ENCODE measurements around the gene ASF1B. TPM values are rescaled to one million over a fixed set of nuclear protein-coding genes. Genes with fewer than 3 reads are reported as not detected.

ASF1B gene
- total RNA-seq, 2 donors from 2014 or later: 62.6 to 73.7 TPM

DNA sequence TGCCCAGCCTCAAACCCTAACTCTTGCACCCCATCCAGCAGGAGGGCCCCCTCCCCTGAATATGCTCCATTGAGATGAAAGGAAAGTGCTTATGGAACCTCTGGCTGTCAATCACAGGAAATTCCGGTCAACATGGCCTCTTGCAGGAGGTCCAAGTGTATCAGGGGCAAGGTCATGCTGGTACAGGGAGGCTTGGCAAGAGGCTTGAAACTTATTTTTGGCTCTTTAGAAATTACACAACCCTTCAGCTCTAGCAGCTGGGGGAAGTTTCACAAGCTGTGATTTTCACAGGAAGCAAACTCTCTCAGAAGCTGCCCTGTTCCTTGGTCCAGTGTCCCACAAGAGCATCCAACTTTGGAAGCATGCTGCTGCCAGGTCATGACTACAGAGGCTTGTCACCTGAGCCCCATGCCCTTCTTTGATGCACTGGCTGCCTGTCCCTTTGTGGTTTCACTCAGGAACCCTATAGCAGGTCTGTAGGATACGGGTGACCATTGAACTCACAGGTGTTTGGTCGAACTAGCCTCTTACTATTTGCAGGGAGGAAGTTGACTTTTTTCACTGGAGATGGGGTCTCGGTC, 8.4 kb downstream of the ASF1B start:
- ATAC-seq (replicated peaks): no peak
- peaks cover 33% of the 10 kb centered on the region for H3K36me3 Mint-ChIP-seq (ENCODE audit: low read depth)

DNA sequence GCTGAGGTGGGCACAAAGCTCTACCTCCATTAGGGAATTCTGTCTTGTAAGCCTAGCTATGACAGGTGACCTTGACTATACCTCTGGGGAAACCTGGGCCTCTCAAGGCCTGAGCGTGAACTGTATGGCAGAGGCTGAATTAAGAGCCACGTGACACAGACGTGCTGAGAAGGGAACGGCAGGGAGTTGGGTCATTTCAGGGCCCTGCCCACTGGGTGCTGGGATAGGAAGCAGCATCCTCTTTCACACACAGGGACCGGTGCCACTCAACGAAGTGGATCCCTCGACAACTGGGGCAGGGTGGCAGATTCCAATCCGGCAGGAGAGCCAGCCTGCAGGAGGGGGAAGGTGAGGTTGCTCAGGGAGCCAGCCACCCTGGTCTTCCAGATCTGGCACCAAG, 9.2 kb downstream of the ASF1B start:
- H3K36me3 Mint-ChIP-seq (ENCODE audit: low read depth): peaks cover 35% of the 10 kb centered on the region
- H3K27ac Mint-ChIP-seq: no peak overlapping the region
- H3K27me3 Mint-ChIP-seq: no peaks in the 10 kb centered on the region
- no peak overlapping the region for H3K4me3 Mint-ChIP-seq
- no peak for ATAC-seq (replicated peaks)
- H3K9me3 Mint-ChIP-seq: no peaks in the 10 kb centered on the region
- no peaks in the 10 kb centered on the region for H3K4me1 Mint-ChIP-seq

More for the DNA sequence above, 8.4 kb downstream of the ASF1B start:
- Mint-ChIP-seq H3K9me3 (no peaks in the 10 kb centered on the region), H3K4me3 (no peak overlapping the region), H3K27ac (no peak overlapping the region), H3K27me3 (no peaks in the 10 kb centered on the region), H3K4me1 (no peaks in the 10 kb centered on the region)

DNA sequence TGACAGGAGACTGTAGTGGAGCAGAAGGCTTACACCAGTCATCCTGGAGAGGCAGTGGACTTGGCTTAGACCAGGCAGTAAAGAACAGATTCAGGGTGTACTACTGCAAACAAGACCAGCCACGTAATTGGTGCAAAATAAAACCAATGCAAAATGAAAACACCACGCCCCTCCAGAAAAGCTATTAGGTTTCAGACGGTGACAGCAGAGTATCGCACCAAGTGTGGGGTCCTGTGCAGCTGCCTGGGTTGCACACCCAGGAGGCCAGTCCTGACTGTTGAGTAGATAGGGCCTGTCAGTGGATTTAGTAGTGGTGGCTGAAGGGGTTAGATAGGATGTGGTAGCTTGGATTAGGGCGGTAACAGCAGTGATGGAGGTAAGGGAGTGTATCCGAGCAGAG, 13.5 kb downstream of the ASF1B start:
- H3K27ac Mint-ChIP-seq: no peak overlapping the region
- H3K4me1 Mint-ChIP-seq: peaks cover 8% of the 10 kb centered on the region
- H3K36me3 Mint-ChIP-seq (ENCODE audit: low read depth): peaks cover 32% of the 10 kb centered on the region
- ATAC-seq (replicated peaks): no peak
- no peak overlapping the region for H3K4me3 Mint-ChIP-seq
- no peaks in the 10 kb centered on the region for H3K9me3 Mint-ChIP-seq
- no peaks in the 10 kb centered on the region for H3K27me3 Mint-ChIP-seq

DNA sequence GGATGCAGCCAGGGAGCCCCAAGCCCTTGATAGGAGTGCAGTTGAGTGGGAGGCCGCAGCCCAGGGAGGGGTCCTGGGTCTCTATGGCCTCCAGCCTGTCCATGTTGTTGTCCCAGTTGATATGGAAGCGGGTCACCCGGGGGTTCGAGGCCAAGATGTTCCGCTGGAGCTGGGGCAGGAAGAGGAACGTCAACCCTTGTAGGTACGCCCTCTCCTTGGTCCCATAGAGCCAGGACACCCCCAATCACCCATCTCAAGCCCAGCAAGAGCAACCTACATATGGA, 15.9 kb downstream of the ASF1B start:
- H3K4me3 Mint-ChIP-seq: no peak overlapping the region
- no peak overlapping the region for H3K27ac Mint-ChIP-seq
- ATAC-seq (replicated peaks): no peak
- H3K9me3 Mint-ChIP-seq: no peaks in the 10 kb centered on the region
- H3K4me1 Mint-ChIP-seq: peaks cover 22% of the 10 kb centered on the region
- peaks cover 24% of the 10 kb centered on the region for H3K36me3 Mint-ChIP-seq (ENCODE audit: low read depth)
- H3K27me3 Mint-ChIP-seq: no peaks in the 10 kb centered on the region

DNA sequence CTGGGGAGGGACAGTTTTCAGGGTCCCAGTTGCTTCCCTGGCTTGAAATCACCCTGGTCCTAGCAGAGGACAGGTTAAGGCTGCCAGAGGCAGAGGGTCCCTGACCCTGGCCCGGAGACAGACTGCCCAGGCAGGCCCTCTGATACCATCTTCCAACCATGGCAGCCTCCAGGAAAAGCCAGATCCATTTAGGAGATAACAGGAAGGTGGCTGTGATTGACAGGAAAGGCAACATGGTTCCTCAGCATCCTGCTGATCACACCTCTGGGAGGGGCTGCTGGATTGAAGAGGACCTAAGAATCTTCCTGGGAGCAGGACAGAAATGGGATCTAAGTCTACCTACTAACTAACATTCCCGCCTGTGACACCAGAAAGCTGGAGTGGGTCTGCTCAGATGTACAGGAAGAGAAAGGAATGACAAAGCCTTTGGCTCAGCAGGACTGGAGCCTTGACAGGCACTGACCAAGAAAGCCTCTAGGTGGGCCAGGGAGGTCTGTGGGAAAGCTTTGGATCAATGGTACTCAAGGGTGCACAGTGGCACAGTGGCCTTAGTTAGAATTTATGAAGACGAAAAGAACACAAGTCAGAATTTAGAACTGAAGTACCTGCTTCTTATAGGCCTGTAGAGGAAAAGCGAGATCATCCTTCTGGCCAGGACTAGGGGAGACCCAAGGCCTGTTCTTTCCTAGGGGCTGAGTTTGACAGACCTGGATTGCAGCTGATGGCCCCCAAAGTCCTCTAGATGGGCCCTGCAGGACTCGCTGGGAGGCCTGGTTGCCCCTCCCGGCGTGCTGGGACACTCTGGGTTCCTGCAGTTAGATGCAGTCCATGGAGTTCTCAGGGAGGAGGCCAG, 16.5 kb downstream of the ASF1B start:
- H3K4me3 Mint-ChIP-seq: no peak overlapping the region
- H3K4me1 Mint-ChIP-seq: peaks cover 22% of the 10 kb centered on the region
- H3K27me3 Mint-ChIP-seq: no peaks in the 10 kb centered on the region
- H3K27ac Mint-ChIP-seq: peak overlapping the region; percentile 20
- H3K9me3 Mint-ChIP-seq: no peaks in the 10 kb centered on the region
- ATAC-seq (replicated peaks): no peak
- H3K36me3 Mint-ChIP-seq (ENCODE audit: low read depth): peaks cover 18% of the 10 kb centered on the region

DNA sequence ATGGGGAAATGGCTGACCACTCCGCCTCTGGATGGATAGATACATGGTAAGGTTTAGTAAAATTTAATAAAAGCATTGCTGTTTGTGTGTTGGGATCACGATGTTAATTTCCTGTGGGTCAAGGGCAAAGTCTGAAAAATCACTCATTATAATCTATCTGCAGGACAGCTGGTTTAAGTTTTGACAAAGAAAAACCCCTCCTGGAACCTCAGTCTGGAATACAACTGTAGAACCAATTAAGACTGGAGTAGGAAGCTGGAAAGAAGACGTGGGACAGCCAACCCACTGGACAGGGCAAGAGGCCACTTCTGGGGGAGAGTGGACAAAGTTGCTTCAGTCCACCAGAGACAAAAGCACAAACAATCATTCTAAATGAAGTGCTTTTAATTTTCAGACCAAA, 17.2 kb downstream of the ASF1B start:
- H3K27me3 Mint-ChIP-seq: no peaks in the 10 kb centered on the region

DNA sequence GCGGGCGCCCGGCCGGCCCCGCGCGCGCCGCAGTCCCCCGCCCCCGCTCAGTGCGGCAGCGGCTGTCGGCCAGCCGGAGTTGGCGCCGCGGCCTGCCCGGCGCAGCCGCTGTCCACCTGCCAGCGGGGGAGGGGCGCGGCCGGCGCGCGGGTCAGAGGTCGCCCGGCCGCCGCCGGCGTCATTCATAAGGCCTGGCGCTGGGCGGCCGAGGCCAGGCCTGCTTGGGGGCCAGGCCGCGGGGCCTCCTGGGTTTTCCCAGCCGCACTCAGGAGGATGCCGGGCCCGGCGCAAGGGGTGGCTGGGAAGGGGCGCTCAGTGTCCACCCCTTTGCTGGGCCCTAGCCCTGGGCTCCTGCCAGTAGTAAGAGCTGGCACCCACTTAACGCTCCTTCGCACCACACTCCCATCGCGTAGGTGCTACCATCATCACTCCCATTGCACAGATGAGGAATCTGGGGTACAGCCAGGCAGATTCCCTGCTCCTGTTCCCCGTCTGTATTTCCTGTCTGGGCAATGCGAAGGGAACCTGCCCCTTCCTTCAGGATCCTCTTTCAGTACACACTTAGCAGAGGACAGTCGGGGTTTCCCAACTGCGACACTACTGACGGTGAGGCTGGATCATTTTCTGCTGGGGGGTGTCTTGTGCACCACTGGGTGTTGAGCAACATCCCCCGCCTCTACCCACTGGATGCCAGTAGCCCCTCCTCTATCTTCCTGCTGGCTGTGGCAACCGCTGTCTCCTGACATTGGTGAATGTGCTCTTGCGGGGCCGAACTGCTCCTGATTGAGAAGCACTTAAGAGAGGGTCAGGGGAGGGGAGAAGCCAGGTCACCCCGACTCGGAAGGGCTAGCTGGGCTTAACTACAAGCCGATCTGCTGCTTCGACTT, 18.0 kb downstream of the ASF1B start:
- Mint-ChIP-seq H3K9me3 (no peaks in the 10 kb centered on the region), H3K4me1 (peaks cover 27% of the 10 kb centered on the region), H3K27ac (peak overlapping the region; percentile 87), H3K36me3 (ENCODE audit: low read depth) (peaks cover 12% of the 10 kb centered on the region), H3K27me3 (no peaks in the 10 kb centered on the region), H3K4me3 (peak overlapping the region; percentile 88)
- ATAC-seq (replicated peaks): no peak

More for the DNA sequence above, 17.2 kb downstream of the ASF1B start:
- peaks cover 12% of the 10 kb centered on the region for H3K36me3 Mint-ChIP-seq (ENCODE audit: low read depth)
- no peak for ATAC-seq (replicated peaks)
- H3K27ac Mint-ChIP-seq: peak overlapping the region; percentile 87
- H3K4me3 Mint-ChIP-seq: peak overlapping the region; percentile 88
- peaks cover 22% of the 10 kb centered on the region for H3K4me1 Mint-ChIP-seq
- H3K9me3 Mint-ChIP-seq: no peaks in the 10 kb centered on the region

DNA sequence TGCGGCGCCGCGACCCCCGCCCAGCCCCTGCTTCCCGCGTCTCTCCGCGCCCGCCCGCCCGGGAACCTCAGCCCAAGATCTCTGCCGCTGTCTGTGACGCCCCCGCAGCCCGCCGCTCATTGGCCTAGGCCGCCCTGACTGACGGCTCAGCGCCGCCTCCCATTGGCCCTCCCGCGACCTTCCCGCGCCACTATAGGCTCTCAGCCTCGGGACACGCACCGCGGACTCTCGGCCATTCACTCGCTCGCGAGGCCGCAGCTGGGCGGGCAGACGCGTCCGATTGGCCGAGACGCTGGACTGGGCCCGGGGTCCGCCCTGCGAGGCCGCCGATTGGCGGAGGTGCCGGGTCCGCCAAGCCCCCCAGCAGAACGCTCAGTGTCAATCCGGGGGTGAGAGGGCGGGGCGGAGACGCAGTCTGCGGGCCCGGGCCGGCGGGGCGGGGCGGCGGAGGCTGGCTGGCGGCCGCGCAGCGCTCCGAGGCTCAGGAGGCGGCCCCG, 18.7 kb downstream of the ASF1B start, which contains the start of gene PRKACA:
Gene PRKACA, minus strand, starts transcription at position 95 of the 497 bp plus-strand sequence. CDS start 215 bp downstream, outside the sequence.
- Mint-ChIP-seq H3K27ac (peak within 1 kb of the TSS; percentile 87), H3K27me3 (no peaks in the 10 kb centered on the region), H3K36me3 (ENCODE audit: low read depth) (peaks cover 6% of the 10 kb centered on the region), H3K9me3 (no peaks in the 10 kb centered on the region), H3K4me3 (peak within 1 kb of the TSS; percentile 88), H3K4me1 (peaks cover 27% of the 10 kb centered on the region)
- peak; percentile 96 for ATAC-seq (replicated peaks)

DNA sequence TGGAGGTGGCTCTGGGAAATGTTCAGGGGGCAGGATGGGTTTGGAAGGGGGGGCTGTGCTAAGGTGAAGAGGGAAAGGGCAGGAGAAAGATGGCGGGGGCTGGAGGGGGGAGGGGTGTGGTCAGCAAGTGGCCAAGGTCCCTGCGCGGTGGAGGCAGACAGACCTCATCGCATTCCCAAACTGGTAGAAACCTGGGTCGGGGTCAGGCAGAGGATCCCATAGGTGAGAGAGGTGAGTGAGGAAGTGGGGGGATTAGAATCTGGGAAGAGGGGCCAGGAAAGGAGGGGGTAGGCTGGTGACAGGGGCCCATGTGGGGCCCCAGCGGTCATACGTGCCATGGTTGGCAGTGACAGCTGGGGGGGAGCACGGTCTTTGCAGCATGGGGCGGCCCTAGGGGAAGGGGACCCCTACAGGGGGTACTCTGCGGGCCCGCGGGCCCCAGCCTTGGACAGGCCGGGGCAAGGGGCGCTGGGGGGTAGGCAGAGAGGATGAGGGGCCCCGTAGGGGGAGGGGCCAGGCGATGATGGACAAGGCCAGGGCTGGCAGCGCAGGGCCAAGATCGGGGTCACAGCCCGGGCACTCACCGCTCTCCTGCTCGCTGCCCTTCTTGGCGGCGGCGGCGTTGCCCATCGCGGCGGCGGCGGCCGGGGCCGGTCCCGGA, 19.3 kb downstream of the ASF1B start:
- H3K4me1 Mint-ChIP-seq: peaks cover 27% of the 10 kb centered on the region
- peak overlapping the region; percentile 75 for H3K27ac Mint-ChIP-seq
- no peaks in the 10 kb centered on the region for H3K9me3 Mint-ChIP-seq
- peak overlapping the region; percentile 81 for H3K4me3 Mint-ChIP-seq
- H3K27me3 Mint-ChIP-seq: no peaks in the 10 kb centered on the region
- ATAC-seq (replicated peaks): peak; percentile 2
- H3K36me3 Mint-ChIP-seq (ENCODE audit: low read depth): peaks cover 6% of the 10 kb centered on the region

DNA sequence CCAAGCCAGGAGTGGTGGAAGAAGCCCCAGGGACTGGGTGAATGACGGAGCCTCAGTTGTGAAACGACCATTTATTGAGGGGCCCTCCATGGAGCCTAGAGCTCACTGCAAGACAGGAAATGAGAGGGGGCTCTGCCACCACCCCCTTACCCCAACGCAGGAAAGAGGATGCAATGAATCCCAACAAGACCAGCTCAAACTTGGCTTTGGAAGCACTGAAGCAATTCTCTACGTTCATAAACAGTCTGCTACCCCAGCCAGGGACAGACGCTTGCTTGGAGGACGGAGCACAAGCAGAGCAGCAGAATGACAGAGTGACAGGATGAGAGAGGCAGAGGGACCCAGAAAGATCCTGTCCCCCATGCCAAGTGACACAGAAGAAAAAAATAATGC, 19.9 kb downstream of the ASF1B start:
- Mint-ChIP-seq H3K27me3 (no peaks in the 10 kb centered on the region), H3K9me3 (no peaks in the 10 kb centered on the region), H3K27ac (peak overlapping the region; percentile 75), H3K4me1 (peaks cover 27% of the 10 kb centered on the region), H3K4me3 (peak overlapping the region; percentile 81), H3K36me3 (ENCODE audit: low read depth) (peaks cover 4% of the 10 kb centered on the region)
- ATAC-seq (replicated peaks): no peak

DNA sequence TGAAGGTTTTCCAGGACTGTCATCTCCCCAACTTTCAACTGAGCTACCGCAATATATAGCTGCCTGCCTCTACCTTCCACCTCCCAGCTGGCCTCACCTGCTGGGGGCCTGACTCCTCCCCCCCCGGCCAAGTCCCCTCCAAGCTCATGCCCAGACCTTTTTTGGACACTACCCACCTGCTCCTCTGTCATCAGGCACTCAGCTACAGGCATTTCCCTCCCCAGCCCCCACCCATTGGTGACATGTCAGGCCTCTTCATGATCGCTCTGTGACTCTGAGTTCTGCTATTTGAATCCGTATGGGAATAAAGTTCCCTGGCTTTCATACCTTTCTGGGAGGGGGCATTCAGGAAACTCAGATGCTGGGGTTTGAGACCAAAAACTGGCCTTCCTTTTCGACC, 20.6 kb downstream of the ASF1B start:
- Mint-ChIP-seq H3K9me3 (no peaks in the 10 kb centered on the region), H3K4me1 (peaks cover 27% of the 10 kb centered on the region), H3K4me3 (peak overlapping the region; percentile 81), H3K27ac (no peak overlapping the region), H3K36me3 (ENCODE audit: low read depth) (no peaks in the 10 kb centered on the region), H3K27me3 (no peaks in the 10 kb centered on the region)
- ATAC-seq (replicated peaks): no peak

DNA sequence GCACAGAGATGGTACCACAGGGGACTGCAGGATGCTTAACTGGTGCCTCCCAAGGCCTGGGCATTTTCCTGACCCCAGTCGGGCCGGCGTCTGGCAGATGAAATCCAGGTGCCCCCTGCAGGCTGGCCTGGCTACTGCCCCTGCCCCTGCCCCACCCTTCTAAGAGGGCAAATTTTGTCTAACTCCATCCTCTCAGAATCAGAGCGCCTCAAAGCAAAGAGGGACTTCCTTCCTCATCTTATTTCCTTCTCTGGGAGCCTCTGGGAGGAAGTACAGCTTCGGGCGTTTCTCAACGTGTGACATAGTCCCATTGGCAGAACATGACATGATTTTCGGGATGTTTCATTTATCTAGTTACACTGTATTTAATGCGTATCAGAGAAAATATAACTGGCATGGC, 21.5 kb downstream of the ASF1B start:
- peaks cover 27% of the 10 kb centered on the region for H3K4me1 Mint-ChIP-seq
- H3K36me3 Mint-ChIP-seq (ENCODE audit: low read depth): no peaks in the 10 kb centered on the region
- H3K4me3 Mint-ChIP-seq: no peak overlapping the region
- H3K27me3 Mint-ChIP-seq: no peaks in the 10 kb centered on the region
- no peak overlapping the region for H3K27ac Mint-ChIP-seq
- no peak for ATAC-seq (replicated peaks)
- no peaks in the 10 kb centered on the region for H3K9me3 Mint-ChIP-seq

DNA sequence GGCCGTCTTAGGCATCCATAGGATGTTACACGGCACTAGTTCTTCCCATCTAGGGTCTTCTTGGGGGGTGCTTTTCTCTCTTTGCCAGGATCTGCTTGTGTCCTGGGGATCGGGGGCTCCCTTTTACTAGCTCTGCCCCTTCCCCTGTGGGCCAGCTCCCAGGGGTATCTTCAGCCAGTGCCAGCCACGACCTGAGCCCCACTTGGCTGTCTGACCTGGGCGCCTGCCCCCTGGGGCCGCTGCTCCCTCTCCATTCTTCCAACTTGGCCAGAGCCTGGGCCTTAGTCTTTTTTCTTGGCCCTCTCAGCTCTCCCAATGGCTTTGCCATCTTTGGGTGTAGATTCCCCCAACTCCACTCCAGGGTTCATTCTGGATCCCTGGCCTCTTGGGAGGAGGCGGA, 21.9 kb downstream of the ASF1B start:
- H3K4me1 Mint-ChIP-seq: peaks cover 27% of the 10 kb centered on the region
- no peak overlapping the region for H3K4me3 Mint-ChIP-seq
- H3K9me3 Mint-ChIP-seq: no peaks in the 10 kb centered on the region
- H3K36me3 Mint-ChIP-seq (ENCODE audit: low read depth): no peaks in the 10 kb centered on the region
- H3K27me3 Mint-ChIP-seq: no peaks in the 10 kb centered on the region
- no peak for ATAC-seq (replicated peaks)
- no peak overlapping the region for H3K27ac Mint-ChIP-seq

Data from activated T-helper 17 cell treated with anti-CD3 and anti-CD28 coated beads, Interleukin-2, amount 50 U/mL, for 72 hours (primary cell).